Endometrium (tissue), 2 donors: ENCODE data around the gene ARID1B.
A peak's percentile ranks its signal among the peaks of the same experiment; 100 is the strongest.

Experiments
- FAIRE-seq: peaks from 2 replicates; lab custom pipeline; 2012; peaks lifted over from hg19 to GRCh38; lab: Jason Lieb, UNC
- donor health status: control.
- donor health status: control.

The ARID1B gene

GRCh38 chr6:156909212-156910010 is 132.2 kb downstream of the ARID1B start:
- no peak for FAIRE-seq

- no peak for FAIRE-seq
Observed at GRCh38 chr6:156910011-156910334, 132.8 kb downstream of the ARID1B start.

DNA sequence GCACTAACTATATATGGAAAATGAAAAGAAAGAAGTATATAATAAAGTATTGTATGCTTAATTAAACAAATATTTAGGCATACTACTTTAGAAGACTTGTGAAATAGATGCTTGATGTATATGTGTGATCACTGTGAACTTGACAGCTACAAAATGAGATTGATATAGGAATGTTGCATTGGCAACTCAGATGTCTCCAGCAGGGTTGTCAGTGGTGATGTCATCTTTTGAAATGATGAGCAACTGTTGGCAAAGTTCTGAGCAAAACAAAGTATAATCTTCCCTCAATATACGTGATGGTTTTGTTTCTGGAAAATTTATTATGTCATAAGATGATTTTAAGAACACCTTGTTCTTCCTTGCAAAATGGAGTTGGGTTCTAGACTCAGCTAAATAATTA is 133.8 kb downstream of the ARID1B start:
- FAIRE-seq = no peak

GRCh38 chr6:156911581-156911980 is 134.4 kb downstream of the ARID1B start:
- no peak for FAIRE-seq

GRCh38 chr6:156912431-156912830 is 135.3 kb downstream of the ARID1B start:
- no peak for FAIRE-seq

GRCh38 chr6:156914181-156914580 is 137.0 kb downstream of the ARID1B start:
- no peak for FAIRE-seq

DNA sequence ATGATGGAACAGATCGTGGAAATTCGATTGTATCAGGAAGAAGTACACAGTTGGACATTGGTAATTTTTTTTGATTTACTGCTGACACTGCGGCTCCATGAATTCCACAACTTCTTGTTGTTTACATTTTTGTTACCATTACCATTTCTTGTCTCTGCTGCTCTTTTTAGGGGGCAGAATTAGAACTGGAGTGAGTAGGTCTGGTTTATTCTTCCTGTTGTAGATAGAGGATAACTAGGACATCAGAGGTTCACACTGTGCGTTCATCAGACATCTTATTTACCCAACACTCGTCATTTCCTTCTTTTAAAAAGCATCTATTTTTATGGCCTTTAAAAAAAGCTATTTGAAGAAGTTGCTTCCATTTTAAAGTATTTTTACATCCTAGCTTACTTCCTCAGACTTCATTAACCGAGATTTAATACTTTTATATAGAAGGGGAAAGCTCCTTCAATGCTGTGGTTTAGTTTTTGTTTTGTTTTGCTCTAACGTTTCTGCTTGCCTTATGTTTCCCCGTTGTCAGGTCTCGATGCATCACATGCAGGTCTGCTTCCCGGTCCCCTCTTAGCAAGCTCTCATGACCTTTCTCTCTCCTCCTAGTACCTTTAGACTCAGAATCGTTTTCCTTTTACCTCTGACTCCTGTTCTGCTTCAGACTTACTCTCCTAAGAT is 139.1 kb downstream of the ARID1B start:
- FAIRE-seq = no peak

DNA sequence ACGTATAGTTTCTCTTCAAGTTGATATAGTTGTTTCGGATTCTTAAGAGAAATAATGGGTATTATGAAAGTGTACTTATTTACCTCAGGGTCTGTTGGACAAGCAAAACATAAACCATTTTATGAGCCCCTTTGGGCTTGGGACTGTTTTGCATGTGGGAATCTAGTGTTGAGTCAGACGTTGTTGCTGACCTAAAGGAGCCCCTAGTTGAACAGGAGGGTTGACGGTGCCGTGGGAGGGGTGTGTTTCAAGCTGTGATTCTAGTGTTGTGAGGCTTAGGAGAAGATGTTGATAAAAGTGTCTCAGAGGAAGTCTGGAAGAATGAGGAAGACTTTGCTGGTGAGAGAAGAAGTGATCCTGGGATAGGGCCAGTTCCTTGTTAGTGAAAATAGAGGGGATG is 140.0 kb downstream of the ARID1B start:
- no peak for FAIRE-seq

GRCh38 chr6:156918647-156919046 is 141.5 kb downstream of the ARID1B start:
- FAIRE-seq = no peak

DNA sequence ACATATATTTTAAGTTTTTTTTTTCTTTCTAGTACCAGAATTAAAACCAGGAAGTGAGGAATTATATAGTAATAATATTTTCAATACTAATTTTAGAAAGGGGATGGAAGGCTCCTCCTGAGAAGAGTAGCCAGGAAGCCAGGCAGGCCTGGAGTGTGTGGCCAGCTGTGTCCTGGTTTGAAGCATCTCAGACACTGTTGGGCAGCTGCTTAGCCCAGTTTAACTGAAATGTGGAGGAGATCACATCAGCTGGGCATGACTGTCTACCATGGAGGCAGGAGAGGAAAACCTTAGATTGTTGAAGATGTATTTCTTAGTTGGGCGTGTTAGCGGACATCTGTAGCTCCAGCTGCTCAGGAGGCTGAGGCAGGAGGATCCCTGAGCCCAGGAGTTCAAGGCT is 142.2 kb downstream of the ARID1B start:
- FAIRE-seq = no peak

GRCh38 chr6:156919814-156920369 is 142.7 kb downstream of the ARID1B start:
- no peak for FAIRE-seq

DNA sequence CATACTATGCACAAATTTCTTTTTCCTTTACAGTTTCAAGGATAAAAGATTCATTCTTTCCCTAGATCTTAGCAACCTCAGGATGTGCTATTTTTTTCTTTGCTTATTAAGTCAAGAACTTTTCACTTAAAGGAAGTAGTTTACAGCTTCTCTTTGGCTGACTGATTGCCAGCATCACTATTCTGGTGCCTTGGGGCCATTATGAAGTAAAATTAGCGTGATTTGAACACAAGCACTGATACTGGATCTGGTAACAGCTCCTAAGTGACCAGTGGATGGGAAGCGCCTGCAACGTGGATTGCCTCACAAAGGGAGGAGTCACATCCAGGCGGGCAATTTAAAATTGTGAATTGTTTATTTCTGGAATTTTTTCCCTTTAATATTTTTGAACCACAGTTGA is 147.1 kb downstream of the ARID1B start:
- FAIRE-seq = no peak

DNA sequence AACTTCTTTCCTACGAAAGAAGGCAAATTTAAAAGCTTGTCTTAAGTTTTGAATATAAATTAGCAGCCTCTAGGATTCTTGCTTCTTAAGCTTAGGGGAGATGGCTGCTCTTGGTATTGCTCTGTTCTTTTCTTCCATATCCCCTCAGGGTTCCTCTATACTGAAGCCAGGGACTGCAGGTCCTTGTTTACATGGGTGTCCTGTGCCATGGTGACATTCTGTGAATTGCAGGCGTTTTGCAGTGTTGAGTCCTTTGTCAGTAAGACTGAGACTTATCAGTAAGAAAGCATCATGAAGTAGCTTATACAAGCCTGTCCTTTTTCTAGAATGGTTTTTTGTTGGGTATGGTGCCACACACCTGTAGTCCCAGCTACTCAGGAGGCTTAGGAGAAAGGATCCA is 147.8 kb downstream of the ARID1B start:
- FAIRE-seq = no peak

- FAIRE-seq = no peak
Observed at GRCh38 chr6:156925718-156926607, 148.8 kb downstream of the ARID1B start.

GRCh38 chr6:156928126-156928525 is 150.9 kb downstream of the ARID1B start:
- no peak for FAIRE-seq

DNA sequence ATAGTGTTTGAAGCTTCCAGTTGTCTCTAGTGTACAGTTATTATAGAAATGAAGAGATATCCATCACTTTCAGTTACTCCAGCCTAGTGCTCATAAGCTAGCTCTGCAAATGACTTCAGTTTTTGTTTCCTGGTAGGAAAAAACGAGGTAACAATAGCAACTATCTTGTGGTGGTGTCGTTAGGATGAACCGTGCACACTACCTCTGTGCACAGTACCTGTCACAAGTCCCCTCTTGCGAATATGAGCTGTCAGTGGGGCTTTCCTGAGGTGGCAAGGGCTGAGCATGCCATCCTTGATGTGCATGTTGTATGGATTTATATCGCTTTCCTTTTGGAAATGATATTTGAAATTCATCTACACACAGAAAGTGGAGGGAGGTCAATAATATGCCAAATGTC is 151.8 kb downstream of the ARID1B start:
- FAIRE-seq = no peak

GRCh38 chr6:156931283-156931682 is 154.1 kb downstream of the ARID1B start:
- no peak for FAIRE-seq

DNA sequence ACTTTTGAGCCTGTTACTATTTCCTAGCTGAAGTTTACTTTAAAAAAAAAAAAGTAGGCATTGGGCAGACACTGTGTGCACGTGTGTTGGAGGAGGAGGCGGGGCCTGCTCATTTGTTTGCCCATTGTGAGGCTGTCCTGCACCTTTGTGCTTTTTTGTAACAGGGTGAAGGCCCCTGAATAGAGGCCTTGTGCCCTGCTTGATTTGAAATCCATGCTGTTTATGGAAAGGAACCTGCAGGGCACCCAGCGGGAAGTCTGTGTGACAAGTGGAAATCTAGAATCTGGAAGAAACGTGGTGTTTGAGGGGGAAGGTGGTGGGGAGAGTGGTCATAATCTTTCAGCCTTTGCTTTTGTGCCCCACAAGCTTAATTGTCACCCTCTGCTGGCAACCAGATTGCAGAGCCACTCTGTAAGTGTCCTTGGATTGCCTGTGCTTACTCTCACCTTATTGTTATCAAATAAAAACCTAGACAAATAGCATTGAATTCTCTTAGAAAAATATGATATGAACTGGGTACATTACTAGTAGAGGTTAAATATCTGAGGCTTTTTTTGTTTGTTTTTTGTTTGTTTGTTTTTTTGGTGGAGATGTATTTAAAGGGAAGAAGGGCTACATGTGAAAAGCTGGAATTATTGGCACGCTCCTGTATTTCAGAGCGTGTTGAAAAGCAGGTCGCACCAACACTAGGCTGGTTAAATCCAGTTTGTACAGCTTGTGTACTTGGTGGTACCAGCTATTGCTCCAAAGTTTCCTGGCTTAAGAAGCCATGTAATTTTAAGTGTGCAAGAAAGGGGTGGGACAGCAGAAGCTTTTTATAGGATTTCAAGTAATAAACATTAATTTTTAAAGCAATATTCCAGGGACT is 156.3 kb downstream of the ARID1B start:
- FAIRE-seq = no peak

DNA sequence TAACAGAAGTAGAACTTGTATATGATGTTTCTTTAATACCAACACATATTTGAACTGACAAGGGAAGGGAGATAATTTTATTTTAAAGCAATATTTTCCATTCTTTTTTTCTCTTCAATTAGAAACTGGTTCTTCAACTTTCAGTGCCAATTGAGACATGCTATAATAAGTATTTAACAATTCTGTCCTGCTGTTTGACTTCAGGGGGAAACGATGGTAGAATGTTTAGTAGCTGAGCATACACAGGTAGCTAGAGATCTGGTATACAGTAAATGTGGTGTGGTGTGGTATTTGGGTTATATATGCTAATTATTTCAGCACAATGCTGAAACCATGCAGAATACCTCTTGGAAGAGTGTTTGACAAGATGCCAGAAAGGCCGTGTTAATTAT is 156.9 kb downstream of the ARID1B start:
- FAIRE-seq = no peak

GRCh38 chr6:156935000-156935399 is 157.8 kb downstream of the ARID1B start:
- no peak for FAIRE-seq

DNA sequence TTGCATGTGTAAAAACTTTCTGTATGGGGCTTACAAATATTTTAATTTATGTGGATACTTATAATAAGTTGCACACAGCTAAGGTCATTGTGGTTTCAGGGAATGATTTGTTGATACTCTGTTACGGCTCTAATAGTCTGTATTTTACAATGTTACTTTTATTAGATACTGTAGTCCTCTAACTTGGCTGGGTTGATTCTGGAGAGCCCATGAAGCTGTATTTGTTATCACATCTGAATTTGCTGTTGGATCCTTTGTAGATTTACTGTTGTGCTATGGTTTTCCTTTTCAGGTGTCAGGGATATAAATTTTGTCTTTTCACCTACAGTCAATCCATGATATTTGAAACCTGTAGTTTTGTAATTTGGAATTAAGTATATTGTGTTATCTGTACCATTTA is 161.0 kb downstream of the ARID1B start:
- peak; percentile 41 for FAIRE-seq

- FAIRE-seq = no peak
Observed at GRCh38 chr6:156940221-156940620, 163.0 kb downstream of the ARID1B start.
